DMS79 (cell line): ENCODE data around the gene LMNB1.
A peak's percentile ranks its signal among the peaks of the same experiment; 100 is the strongest.
"Not testable (repeated sequence)": the region's sequence is repeated elsewhere in the genome, so short reads cannot be mapped to it uniquely, and the experiment has no call there.

Experiments used
- DNase-seq: peaks from one replicate; lab custom pipeline; 2025; lab: John Stamatoyannopoulos, UW

Gene LMNB1, protein sequence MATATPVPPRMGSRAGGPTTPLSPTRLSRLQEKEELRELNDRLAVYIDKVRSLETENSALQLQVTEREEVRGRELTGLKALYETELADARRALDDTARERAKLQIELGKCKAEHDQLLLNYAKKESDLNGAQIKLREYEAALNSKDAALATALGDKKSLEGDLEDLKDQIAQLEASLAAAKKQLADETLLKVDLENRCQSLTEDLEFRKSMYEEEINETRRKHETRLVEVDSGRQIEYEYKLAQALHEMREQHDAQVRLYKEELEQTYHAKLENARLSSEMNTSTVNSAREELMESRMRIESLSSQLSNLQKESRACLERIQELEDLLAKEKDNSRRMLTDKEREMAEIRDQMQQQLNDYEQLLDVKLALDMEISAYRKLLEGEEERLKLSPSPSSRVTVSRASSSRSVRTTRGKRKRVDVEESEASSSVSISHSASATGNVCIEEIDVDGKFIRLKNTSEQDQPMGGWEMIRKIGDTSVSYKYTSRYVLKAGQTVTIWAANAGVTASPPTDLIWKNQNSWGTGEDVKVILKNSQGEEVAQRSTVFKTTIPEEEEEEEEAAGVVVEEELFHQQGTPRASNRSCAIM

DNA sequence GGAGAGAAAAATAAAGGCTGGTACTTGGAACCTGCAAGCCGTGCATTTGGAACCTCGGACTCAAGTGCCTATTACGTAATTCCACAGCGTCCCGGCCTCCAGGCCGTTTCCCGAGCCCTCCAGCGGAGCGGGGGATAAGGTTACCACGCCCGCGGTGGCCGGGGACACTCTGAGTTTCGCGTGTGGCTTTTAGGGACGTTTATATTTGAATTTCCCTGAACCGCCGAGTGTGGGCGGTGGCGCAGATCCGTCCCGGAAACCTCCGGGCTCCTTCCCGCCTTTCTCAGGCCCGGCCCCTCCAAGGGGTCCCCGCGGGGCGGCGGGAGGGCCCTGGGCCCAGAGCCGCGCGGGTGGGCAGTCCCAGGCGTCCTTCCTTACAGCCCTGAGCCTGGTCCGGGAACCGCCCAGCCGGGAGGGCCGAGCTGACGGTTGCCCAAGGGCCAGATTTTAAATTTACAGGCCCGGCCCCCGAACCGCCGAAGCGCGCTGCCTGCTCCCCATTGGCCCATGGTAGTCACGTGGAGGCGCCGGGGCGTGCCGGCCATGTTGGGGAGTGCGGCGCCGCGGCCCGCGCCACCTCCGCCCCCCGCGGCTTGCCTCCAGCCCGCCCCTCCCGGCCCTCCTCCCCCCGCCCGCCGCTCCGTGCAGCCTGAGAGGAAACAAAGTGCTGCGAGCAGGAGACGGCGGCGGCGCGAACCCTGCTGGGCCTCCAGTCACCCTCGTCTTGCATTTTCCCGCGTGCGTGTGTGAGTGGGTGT is at the start of gene LMNB1:
TSS of gene LMNB1 (plus strand) at position 638 of the 758 bp plus-strand sequence. CDS start 373 bp downstream, outside the sequence.
- DNase-seq: peak; percentile 92

DNA sequence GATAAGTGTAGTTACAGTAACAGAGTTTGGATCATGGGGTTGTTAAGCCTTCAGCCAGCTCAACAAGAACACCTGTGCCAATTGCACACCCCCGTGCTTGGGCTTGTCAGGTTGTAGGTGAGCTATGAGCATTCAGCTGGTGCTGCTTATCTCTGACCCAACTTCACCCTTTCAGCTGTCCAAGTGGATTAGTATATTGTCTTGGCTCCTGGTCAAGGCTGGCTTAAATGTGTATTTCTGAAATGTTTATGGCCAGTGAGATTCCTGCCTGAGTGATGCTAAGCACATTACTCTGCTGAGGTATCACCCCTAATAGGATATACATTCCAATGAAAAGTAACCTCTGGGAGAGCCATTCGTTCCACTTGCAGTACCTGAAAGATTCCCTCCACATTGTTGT is 44.2 kb upstream of the LMNB1 start:
- no peak for DNase-seq

DNA sequence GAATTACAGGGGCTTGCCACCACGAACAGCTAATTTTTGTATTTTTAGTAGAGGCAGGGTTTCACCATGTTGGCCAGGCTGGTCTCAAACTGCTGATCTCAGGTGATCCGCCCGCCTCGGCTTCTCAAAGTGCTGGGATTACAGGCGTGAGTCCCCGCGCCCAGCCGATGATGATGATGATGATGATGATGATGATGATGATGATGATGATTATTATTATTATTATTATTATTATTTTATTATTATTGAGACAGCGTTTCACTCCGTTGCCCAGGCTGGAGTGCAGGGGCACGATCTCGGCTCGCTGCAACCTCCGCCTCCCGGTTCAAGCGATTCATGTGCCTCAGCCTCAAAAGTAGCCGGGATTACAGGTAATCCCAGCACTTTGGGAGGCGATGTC is 42.4 kb upstream of the LMNB1 start:
- DNase-seq: not testable (repeated sequence)

DNA sequence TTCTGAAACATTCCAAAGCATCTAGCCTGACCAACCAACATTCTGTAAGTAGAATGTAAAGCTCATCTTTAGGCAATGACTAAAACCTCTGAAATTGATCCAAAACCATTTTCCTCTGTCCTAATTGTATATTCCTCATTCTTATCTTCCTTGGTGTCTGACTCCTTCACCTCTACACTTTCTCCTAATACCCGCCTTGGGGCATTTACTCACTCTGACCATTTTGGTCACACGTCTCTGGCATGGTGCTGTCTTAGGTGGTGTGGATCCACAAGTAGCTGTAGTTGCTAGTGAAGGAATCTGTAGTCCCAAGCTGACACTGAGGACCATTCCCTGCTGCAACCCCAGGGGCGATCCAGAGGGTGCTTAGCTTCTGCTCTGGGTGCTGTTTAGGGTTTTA is 40.8 kb upstream of the LMNB1 start:
- DNase-seq: no peak

DNA sequence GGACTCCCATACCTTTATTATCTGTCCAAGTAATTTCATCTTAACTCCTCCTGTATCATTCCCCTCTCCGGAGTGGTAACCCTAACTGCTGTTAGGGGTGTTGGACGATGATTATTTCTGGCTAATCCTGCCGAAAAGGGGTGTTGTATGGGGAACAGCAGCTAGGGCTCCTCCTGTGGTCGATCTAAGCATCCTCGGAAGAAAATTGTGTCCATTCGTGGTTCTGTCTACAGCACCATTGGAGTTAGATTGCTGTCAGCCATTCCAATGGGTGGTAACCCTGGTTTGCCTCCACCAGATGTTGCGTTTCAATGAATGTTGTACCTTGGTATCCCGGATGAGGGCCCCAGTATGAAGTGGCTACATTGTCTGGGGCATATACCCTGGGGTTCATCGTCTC is 35.6 kb upstream of the LMNB1 start:
- DNase-seq: no peak

DNA sequence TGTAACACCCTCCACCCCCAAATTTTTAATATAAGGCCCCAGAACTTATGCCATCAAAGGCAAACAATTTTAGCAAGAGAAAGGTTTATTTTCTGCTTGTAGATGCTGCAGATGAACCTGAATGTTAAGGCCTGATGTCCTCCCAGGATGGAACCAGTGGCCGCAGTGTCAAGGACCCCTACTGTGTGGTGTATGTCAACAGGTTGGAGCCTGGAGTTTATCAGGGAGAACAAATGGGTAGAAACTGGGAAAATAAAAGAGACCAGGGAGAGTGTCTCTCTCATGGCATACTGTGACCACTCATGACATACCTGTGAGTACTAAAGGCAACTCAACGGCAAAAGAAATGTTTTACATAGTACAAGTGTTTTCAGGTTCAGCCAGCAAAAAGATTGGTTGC is 34.5 kb upstream of the LMNB1 start:
- DNase-seq: no peak

DNA sequence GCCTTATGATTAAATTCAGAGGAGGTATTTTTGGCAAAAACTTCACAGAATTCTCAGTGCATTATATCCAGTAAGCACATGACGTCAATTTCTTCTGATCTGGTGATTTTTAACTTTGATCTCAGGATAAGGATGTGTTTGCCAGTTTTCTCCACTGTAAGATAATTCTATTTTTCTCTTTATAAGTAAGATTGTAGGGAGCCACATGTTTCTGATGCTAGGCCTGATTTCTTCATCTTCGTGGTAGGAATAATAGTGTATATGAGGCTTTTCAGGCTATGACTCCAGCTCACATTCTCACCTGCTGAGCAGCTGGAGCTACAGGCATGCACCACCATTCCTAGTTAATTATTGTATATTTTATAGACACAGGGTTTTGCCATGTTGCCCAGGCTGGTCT is 32.1 kb upstream of the LMNB1 start:
- no peak for DNase-seq

DNA sequence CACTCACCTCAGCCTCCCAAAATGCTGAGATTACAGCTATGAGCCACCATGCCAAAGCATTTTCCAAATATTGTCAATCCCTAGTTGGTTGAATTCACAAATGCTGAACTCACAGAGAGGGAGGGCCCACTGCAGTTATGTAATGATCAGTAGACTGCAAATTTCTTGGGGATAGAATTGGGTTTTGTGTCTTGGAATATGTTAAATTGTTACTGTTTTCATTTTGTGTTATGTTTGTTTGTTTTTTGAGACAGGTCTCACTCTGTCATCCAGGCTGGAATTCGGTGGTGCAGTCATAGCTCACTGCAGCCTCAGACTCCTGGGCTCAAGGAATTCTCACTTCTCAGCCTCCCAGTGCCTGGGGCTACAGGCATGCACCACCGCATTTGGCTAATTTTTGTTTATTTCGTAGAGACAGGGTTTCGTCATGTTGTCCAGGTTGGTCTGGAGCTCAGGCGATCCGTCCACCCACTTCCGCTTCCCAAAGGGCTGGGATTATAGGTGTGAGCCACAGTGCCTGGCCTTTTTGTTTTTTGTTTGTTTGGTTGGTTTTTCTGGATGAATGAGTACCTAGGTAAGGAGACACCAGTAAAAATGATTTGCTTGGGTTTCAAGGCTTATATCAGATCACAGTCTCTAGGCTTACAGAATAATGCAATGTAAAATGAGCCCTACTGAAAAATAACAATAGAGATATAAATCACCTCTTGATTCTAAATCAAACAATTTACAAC is 31.5 kb upstream of the LMNB1 start:
- no peak for DNase-seq

DNA sequence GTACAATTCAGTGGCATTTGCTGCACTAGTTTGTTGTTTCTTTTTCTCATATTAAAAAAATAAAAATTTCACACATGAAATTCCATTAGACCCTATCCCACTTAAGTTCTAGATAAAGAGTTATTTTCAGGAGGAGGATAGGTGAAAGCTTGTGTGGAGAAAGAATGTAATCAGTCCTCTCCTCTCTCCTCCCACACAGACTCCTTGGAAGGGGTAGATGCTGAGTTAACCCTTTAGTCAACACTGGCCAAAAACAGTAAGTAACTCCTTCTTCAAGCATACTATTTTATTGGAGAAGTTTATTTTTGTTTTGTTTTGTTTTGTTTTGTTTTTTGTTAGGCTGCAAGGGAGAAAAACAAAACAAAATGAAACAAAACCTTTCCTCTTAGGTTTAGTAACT is 30.6 kb upstream of the LMNB1 start:
- DNase-seq: no peak

DNA sequence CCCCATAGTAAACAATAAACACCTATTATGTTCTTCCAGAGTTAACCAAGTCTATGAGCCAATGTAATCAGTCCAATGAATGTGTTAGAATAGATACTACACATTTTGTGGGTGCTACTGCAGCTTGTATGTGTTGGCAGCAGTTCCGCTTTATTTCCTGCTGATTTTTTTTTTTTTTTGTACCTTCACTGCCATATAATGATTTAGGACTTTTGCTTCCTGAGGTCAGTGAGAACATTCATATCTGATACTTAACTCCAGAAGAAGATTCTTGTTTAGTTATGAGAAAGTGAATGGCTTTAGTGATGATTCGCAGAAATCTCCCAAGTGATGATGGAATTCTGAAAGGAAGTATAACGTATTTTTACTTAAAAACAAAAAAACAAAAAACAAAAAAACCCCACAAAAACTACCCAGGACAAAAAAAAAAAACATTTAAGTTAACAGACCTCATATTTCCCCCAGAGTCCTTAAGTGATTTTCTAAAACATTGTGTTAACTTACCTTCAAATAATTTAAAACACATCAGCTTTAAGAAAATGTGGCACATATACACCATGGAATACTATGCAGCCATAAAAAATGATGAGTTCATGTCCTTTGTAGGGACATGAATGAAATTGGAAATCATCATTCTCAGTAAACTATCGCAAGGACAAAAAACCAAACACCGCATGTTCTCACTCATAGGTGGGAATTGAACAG is 24.7 kb upstream of the LMNB1 start:
- no peak for DNase-seq

DNA sequence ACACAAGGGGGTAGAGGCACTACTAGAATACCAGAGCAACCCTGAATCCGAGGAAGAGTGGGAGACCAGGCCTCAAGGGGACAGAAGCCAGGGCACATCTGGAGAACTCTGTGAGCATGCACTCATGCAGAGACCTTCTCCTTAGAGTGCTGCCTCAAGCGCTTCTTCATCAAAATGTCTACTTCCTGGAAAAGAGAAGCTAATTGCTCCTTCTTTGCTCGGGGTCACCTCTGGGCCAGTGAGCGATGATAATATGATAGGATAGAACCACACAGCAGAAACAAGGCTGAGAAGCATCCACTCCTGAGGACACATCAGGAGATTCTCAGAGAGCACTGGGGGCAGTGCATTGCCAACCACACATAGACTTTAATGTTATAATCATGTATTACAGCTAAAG is 23.7 kb upstream of the LMNB1 start:
- no peak for DNase-seq

DNA sequence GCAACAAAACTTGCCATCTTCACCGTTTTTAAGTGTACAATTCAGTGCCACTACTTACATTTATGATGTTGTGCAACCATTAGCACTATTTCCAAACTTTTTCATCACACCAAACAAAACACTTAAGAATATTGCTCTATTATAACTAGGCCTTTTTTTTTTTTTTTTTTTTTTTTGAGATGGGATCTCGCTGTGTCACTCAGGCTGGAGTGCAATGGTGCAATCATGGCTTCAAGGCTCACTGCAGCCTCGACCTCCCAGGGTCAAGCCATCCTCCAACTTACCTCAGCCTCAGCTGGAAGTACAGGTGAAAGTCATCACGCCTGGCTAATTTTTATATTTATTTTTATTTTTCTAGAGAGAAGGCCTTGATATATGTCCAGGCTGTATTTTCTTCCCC is 22.3 kb upstream of the LMNB1 start:
- DNase-seq: no peak

DNA sequence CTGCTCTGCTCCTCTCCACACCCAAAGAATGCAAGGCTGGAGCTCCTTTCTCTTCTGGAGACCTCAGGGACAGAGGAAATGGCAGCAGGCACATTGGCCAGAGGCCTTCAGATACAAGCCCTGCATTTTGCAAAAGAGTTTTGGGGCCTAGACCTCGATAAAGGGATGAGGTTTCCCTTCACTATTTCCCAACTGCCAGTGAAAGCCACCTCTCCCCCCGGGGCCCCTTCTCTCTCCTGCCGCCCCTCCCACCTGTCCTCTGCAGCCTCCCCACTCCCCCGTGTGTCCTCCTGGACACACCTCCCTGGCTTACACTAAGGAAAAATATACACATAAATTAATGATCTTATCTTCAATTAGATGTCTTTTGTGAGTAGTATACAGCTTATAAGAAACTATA is 21.3 kb upstream of the LMNB1 start:
- DNase-seq: no peak

DNA sequence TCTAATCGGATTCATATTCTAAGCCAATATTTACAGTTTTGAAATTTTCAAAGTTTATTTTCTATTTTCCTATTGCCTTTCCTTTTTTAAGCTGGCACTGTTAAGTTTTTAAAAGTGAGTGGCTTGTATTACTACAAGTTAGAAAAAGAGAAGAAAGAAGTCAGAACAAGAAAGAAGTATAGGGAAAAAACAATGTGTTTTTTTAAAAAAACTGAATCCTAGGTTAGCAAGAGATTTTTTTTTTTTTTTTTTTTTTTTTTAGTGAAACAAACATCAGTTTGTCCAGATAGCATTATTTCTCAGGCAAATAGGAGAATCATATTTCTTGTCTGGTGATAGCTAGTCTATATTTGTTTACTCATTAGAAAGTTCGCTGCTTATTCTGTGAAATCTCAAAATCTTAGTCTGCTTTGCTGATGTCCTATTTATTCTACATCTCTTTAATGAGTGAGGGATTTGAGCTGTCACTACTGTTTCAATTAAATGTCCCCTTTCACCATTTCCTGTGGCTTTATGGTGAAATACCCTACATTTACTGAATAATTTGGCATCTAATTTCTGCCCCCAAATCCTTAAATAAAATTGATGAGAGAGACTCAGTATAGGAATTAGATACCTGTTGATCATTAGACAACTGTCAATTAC is 19.1 kb upstream of the LMNB1 start:
- no peak for DNase-seq

DNA sequence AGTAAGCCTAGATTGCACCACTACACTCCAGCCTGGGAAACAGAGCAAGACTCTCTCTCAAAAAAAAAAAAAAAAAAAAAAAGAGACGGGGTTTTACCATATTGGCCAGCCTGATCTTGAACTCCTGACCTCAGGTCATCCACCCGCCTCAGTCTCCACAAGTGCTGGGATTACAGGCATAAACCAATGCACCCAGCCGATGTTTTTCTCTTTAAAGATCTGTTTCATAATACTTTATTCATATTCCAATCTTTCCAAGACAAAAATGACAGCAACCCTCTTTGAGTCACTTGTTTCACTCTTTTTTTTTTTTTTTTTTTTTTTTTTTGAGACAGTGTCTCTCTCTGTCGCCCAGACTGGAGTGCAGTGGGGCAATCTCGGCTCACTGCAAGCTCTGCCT is 13.6 kb upstream of the LMNB1 start:
- DNase-seq: no peak

DNA sequence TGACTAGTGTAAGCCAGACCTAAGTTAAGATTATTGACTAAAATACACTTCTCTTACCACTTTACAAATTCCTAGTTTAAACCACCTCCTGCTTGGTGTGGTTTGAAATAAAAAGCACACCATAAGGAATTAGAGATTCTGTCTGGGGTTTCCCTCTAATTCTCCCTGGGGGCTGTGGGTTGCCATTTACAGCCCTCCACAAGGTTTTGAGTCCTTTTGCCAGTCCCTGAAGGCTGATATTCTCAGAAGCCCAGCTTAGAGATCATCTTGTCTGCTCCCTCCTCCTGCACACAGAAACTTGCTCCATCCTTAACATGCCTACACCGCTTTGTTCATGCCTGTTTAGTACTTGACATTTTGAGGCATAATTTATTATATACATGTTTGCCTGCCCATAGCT is 7.2 kb upstream of the LMNB1 start:
- no peak for DNase-seq

DNA sequence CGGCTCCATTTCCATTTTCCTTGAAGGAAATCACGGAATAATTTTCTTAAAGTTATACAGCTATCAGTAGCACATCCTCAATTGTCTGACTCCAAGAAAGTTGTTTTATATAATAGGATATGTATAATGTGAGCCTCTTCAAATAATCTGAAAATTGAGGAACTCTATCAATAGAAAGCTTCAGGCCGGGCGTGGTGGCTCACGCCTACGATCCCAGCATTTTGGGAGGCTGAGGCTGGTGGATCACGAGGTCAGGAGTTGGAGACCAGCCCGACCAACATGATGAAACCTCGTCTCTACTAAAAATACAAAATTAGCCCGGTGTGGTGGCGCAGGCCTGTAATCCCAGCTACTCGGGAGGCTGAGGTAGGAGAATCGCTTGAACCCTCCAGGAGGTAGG is 3.4 kb upstream of the LMNB1 start:
- not testable (repeated sequence) for DNase-seq

DNA sequence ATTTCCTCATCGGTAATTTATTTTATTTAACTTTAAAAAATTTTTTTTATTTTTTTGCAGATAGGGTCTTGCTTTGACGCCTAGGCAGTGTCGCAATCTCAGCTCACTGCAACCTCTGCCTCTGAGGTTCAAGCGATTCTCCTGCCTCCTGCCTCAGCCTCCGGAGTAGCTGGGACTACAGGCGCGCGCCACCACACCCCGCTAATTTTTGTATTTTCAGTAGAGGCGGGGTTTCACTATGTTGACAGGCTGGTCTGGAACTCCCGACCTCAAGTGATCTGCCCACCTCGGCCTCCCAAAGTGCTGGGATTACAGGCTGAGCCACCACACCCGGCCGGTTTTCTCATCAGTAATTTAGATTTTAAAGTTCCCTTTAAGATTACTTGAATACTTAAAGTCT is 2.3 kb upstream of the LMNB1 start:
- DNase-seq: not testable (repeated sequence)

DNA sequence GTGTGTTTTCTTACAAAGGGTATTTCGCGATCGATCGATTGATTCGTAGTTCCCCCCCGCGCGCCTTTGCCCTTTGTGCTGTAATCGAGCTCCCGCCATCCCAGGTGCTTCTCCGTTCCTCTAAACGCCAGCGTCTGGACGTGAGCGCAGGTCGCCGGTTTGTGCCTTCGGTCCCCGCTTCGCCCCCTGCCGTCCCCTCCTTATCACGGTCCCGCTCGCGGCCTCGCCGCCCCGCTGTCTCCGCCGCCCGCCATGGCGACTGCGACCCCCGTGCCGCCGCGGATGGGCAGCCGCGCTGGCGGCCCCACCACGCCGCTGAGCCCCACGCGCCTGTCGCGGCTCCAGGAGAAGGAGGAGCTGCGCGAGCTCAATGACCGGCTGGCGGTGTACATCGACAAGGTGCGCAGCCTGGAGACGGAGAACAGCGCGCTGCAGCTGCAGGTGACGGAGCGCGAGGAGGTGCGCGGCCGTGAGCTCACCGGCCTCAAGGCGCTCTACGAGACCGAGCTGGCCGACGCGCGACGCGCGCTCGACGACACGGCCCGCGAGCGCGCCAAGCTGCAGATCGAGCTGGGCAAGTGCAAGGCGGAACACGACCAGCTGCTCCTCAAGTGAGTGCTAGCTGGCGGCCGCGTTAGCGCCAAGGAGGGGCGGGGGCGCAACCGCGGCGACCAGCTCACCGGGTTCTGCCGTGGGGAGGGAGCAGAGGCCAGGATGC is 480 bp downstream of the LMNB1 start:
- DNase-seq: no peak

DNA sequence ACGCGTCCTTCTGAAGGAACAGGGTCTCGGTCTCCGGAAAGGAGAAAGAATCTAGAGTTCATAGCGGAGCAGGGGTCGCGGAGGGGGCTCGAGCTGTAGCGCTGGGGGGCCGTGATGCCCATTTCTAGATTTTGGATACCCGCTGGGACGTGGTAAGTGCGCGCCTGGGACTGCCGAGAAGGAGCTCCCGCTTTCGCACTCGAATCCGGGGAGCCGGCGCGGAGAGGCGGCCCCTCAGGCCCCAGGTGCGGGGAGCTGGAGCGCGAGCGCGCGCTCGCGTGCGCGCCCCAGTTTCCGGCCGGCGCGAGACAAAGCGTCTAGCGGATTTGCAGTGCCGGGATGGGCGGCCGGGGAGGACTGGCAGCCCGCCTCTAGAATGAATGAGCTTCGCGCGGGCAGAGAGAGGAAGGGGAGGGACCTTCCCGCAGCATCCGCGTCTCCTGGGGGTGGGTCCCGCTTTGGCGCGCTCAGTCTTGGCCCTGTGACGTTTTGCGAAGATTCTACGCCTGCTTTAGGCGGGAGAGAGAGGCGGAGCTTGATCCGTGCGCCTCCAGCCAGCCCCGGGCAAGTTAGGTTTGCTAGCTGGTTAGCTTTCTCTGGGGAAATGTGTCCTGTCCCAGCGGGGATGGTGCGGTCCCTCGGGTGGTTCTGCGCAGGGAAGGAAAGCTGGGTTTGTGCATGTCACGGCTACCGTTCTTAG is 1.2 kb downstream of the LMNB1 start:
- DNase-seq: peak; percentile 72
